NCI-H187 (cell line): ENCODE data around the gene PMM1.
"Not testable (repeated sequence)": the region's sequence is repeated elsewhere in the genome, so short reads cannot be mapped to it uniquely, and the experiment has no call there.

Experiments used
- DNase-seq, 2 experiments: peaks; one replicate each; lab custom pipeline; 2025; lab: John Stamatoyannopoulos, UW

Gene PMM1

GRCh38 chr22:41589391-41590241, at the start of gene PMM1:
TSS of gene PMM1 (minus strand) at chr22:41589840. CDS start at chr22:41589805, 35 bp downstream.
- peak; percentile 97 to 98 for DNase-seq

DNA sequence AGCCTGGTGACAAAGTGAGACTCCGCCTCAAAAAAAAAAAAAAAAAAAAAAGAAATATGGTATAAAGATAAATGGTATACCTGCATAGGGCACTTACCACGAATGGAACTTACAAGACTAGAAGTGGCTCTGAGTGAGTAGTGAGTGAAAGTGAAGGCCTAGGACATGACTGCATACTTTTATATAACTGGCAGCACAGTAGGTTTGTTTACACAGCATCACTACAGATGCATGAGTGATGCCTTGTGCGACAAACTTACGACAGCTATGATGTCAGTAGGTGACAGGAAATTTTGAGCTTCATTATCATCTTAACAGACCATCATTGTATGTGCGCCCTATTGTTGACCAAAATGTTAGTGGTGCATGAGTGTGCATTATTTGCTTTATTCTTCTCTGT, 49.1 kb upstream of the PMM1 start:
- no peak for DNase-seq

- no peak for DNase-seq
These were observed 48.5 kb upstream of the PMM1 start for GRCh38 chr22:41638124-41638523.

GRCh38 chr22:41637623-41638022, 48.0 kb upstream of the PMM1 start:
- DNase-seq: not testable (repeated sequence)

GRCh38 chr22:41636467-41636866, 46.8 kb upstream of the PMM1 start:
- no peak for DNase-seq

GRCh38 chr22:41634610-41635009, 45.0 kb upstream of the PMM1 start:
- not testable (repeated sequence) for DNase-seq

- DNase-seq: not testable (repeated sequence)
These were observed 42.0 kb upstream of the PMM1 start for GRCh38 chr22:41631615-41632014.

DNA sequence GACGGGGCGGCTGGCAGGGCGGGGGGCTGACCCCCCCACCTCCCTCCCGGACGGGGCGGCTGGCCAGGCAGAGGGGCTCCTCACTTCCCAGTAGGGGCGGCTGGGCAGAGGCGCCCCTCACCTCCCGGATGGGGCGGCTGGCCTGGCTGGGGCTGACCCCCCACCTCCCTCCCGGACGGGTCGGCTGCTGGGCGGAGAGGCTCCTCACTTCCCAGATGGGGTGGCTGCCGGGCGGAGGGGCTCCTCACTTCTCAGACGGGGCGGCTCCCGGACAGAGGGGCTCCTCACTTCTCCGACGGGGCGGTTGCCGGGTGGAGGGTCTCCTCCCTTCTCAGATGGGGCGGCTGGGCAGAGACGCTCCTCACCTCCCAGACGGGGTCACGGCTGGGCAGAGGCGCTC, 41.5 kb upstream of the PMM1 start:
- DNase-seq: not testable (repeated sequence)

DNA sequence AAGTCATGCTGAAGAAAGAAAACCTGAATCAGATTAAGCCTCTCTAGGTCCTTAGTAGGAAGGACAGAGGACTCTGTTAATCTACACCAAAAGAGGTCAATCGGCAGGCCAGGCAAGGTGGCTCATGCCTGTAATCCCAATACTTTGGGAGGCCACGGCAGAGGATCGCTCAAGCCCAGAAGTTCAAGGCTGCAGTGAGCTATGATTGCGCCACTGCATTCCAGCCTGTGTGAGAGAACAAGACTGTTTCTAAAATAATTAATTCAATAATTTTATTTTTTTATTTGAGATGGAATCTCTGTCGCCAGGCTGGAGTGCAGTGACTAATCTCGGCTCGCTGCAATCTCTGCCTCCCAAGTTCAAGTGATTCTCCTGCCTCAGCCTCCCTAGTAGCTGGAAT, 35.9 kb upstream of the PMM1 start:
- no peak for DNase-seq

GRCh38 chr22:41621911-41622179, 32.2 kb upstream of the PMM1 start:
- no peak for DNase-seq

DNA sequence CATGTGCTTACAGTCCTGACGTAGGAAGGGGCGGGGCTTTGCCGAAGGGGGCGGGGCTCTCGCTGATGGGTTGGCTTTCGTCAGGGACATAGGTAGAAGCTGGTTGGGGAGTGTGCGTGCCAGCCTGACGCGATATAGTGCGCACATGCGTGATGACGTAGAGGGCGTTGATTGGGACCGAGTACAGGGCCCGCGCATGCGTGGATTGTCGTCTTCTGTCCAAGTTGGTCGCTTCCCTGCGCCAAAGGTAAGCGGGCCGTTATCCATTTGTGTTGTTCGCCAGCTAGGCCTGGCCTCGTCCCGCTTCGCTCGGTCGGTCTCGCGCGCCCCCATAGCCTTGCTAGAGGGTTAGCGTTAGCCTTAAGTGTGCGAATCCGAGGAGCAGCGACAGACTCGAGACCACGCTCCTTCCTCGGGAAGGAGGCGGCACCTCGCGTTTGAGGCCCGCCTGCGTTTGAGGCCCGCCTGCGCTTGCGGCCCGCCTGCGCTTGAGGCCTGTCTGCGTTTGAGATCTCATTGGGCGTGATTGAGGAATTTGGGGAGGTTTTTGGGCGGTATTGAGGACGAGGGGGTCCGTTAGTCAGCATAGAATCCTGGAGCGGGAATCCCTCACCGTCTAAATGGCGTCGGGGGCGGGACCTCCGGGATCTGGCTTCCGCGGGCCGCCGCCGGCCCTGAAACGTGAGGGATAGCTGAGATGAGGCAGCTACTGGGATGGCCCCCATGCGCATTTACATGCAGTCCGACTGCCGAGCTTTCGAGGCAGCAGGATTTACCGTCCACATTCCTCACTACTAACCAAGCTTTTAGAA, 31.7 kb upstream of the PMM1 start, which contains the start of gene XRCC6:
Gene XRCC6, plus strand, starts transcription at position 197 of the 812 bp plus-strand sequence. CDS start 710 bp downstream, outside the sequence.
- DNase-seq: peak; percentile 89 to 94

- DNase-seq: no peak
These were observed 31.0 kb upstream of the PMM1 start, which contains the start of gene DESI1 for GRCh38 chr22:41620589-41621098. TSS of gene DESI1 (minus strand) at chr22:41621043. CDS start at chr22:41620839, 204 bp downstream.

GRCh38 chr22:41619979-41620588, 30.4 kb upstream of the PMM1 start:
- DNase-seq: no peak

DNA sequence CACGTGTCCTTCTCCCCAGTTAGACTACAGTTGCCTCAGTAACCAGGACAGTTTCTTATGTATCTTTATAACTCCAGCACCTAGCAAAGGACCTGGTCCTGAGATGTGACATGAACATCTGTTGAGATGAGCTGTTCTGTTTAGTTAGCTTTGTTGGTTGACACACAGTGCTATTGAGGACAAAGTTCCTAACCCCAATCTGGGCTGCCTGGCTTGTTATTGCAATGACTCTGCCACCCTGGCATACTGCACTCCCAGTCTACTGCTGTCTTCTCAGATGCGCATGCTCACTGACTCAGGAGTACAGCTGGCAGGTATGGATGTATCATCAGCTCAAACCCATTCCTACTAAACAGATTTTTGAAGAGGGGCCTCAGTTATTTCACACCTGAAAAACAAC, 23.8 kb upstream of the PMM1 start:
- no peak for DNase-seq

- no peak for DNase-seq
These were observed 23.1 kb upstream of the PMM1 start for GRCh38 chr22:41612603-41613306.

DNA sequence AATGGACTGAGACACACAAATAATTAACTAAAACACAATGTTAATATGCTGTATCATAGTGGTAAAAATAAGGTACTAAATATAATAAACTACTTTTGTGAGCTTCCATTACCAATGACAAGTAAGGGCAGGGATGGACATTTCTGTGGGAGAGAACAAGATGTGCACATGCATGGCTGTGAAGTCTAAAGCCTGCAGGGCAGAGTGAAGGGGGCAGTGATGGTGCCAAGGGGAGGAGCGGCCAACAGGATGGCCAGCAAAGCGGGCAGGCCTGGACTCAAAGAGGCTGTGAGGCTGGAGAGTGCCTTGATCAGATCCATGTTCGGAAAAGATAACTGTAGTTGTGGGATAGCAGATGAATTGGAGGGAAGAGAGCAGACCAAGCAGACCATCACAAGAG, 18.7 kb upstream of the PMM1 start:
- no peak for DNase-seq

- DNase-seq: no peak
These were observed 14.3 kb upstream of the PMM1 start for GRCh38 chr22:41603873-41604332.

- no peak for DNase-seq
These were observed 11.3 kb upstream of the PMM1 start for GRCh38 chr22:41600976-41601375.

- no peak for DNase-seq
These were observed 9.4 kb upstream of the PMM1 start for GRCh38 chr22:41598891-41599635.

GRCh38 chr22:41598081-41598480, 8.4 kb upstream of the PMM1 start:
- no peak for DNase-seq

GRCh38 chr22:41597635-41597953, 8.0 kb upstream of the PMM1 start:
- no peak for DNase-seq
